Inferior parietal cortex (tissue), 1 donor: Measurements from ENCODE around the gene KIFC3.
"Not testable (repeated sequence)": the region's sequence is repeated elsewhere in the genome, so short reads cannot be mapped to it uniquely, and the experiment has no call there.

Experiments
- DNase-seq: peaks from one replicate; pipeline ENCODE4 v3.0.0-alpha.2; 2016; ENCODE audit errors: extremely low spot score

Gene KIFC3

GRCh38 chr16:57824888-57825287 is 22.6 kb upstream of the KIFC3 start:
- DNase-seq = no peak

DNA sequence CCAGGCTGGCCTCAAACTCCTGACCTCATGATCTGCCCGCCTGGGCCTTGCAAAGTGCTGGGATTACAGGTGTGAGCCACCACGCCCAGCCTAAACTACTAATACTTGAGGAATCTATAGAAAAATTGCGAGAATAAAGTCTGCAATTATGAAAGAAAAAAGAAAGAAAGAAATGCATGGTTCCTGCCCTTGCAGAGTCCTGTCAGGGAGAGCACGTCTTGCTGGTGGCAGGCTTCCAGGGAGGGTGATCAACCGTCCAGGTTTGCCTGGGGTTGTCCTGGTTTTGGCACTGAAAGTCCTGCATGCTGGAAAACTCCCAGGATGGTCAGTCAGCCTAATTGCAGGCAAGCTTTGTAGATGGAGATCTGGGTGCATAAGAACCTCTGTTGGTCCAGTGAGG is 21.5 kb upstream of the KIFC3 start:
- no peak for DNase-seq

DNA sequence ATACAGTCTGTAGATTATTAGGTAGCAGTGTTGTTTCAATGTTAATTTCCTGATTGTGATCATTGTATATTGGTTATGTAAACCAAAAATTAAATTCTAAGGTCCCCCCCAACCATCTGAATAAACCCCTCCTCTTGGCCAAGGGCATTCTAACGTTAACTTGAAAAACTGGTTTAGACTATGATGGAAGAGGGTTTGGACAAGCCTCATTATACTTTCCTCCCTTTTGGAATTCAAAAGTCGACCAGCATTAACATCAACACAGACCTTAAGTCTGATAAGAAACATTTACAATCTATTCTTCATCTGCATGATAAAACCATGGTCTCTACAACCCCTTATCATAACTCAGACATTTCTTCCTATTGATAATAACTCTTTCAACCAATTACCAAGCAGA is 20.6 kb upstream of the KIFC3 start:
- no peak for DNase-seq

DNA sequence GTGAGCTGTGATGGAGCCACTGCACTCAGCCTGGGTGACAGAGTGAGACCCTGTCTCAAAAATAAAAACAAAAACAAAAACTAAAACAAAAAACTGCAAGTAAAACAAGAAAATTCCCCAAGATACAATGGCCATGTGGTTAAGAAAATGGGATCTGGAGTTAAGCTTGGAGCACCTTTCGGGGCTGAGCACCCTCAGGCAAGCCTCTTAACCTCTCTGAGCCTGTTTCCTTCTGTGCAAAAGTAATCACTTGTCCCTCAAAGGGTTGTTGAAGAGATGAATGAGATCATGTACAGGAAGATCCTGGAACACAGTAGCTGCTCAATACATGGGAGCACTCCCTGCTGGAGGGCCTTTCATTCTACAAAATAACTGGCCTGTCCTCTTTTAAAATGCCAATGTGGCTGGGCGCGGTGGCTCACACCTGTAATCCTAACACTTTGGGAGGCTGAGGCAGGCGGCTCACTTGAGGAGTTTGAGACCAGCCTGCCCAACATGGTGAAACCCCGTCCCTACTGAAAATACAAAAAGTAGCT is 19.8 kb upstream of the KIFC3 start:
- no peak for DNase-seq

DNA sequence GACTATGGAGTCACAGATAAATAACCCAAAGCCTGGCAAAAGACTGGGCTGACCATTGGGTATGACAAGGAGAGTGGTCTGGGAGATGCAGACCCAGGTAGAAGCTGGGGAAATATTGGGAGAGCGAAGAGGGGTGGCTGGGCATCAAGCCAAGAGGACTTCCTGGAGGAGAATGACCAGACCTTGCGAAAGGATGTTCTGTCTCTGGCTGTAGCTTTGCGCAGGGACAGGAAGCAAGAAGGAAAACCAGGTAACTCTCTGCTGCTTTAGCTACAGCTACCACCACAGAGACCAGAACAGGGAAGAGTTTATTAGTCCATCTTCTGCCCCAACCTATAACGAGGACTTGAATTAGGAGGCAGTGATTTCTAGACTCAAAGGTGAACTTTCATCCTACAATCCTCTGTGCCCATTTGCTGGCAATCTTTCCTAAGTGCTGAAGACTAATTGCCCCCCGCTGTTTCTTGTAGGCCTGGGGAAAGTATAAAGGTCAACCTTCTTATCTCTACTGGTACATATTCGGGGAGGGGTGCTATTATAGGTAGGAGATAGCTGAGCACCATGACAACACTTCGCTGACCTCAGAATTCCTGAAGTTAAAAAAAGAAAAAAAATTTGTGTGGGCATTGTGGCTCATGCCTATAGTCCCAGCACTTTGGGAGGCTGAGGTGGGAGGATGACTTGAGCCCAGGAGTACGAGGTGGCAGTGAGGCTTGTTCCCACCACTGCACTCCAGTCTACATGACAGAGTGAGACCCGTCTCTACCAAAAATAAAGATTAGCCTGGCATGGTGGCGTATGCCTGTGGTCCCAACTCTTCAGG is 19.1 kb upstream of the KIFC3 start:
- no peak for DNase-seq

DNA sequence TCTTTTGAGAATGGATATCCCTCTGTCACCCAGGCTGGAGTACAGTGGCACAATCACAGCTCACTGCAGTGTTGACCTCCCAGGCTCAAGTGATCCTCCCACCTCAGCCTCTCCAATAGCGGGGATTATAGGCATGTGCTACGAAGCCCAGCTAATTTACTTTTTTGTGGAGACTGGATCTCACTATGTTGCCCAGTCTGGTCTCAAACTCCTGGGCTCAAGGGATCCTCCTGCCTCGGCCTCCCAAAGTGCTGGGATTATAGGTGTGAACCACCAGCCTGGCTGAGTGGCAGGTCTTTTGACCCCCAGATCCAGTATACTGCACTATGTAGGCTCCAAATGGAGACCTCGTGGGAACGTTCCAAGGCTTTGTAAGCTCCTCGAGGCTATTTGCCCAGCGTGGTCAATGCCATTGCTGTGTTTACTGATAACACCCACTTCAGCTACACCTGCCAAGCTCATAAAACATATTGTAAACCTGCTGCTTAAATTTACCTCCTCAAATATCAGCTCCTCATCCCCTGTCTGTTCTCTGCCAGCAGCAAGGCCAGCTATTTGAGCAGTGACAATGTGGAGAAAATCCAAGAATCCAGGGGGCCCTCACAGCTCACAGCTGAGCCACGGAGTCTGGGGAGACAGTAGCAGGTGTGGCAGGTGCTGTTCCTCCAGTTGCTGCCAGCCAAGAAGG is 16.2 kb upstream of the KIFC3 start:
- no peak for DNase-seq

DNA sequence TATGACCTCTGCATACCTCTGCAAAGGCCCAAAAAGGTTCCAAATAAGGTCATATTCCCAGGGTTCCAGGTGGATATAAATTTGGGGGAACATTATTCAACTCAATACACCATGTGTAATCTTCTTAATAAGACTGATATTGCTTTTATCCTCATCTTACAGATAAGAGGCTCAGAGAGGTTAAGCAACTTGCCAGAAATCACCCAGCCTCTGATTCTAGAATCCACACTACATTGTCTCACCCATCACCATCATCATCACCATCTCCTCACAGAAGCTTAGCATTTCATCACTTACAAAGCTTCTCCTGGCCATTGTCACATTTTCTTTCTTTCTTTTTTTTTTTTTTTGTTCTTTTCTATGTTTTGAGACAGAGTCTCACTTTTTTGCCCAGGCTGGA is 15.4 kb upstream of the KIFC3 start:
- DNase-seq = no peak

- DNase-seq = no peak
These were observed 13.9 kb upstream of the KIFC3 start for GRCh38 chr16:57815987-57816745.

DNA sequence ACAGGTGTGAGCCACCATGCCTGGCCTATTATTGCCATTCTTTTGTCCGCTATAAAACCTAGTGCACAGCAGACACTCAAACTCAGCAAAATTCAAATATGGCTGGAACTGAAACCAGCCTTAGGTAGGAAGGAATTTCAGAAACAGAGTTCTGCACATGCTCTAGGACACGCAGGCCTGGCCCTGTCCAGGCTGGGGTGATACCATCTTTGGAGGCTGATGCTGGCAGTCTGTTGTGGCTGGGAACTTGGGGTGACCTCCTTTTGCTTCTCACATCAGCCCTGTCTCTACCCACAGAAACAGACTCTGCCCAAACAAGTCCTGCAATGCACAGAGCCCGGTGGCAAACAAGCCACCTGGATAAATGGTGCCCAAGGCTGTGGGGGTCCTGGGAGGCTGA is 12.6 kb upstream of the KIFC3 start:
- no peak for DNase-seq

- no peak for DNase-seq
These were observed 11.2 kb upstream of the KIFC3 start for GRCh38 chr16:57813466-57813865.

GRCh38 chr16:57811340-57811739 is 9.0 kb upstream of the KIFC3 start:
- not testable (repeated sequence) for DNase-seq

DNA sequence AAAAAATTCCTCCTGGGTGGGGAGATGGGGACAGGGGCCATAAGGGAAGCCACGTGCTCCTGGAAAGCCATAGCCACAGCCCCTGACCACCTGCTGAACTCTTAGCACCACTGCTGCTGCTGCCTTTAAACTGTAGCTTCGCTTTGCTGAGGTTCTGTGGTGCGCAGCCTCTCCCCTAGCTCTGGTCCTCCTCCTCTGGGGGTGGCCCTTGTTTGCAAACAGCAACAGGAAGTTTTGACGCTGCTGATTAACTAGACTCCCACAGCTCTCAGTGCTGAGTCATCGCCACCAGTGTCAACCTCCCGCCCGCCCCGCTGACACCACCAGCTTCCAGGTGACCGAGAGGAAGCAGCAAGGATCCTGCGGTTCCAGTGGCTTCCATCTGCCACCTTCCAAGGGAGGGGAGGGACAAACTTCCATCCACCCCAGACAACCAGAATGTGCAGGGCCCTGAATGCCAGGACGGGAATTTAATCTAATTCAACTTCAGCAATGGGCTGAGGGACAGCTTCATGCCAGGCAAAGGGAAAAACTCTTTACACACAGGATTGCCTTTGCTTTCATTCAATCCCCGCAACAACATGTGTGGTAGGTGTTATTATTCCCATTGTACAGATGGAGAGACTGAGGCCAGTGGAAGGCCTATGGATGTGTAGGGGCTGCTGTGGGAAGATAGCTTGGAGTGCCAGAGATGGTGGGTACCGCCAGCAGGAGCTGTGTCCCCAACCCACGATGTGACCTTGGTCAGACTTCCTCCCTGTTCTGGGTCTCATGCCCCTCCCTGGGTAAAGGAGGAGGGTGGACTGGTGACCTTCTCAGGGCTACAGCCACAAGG is 8.1 kb upstream of the KIFC3 start:
- DNase-seq = no peak

DNA sequence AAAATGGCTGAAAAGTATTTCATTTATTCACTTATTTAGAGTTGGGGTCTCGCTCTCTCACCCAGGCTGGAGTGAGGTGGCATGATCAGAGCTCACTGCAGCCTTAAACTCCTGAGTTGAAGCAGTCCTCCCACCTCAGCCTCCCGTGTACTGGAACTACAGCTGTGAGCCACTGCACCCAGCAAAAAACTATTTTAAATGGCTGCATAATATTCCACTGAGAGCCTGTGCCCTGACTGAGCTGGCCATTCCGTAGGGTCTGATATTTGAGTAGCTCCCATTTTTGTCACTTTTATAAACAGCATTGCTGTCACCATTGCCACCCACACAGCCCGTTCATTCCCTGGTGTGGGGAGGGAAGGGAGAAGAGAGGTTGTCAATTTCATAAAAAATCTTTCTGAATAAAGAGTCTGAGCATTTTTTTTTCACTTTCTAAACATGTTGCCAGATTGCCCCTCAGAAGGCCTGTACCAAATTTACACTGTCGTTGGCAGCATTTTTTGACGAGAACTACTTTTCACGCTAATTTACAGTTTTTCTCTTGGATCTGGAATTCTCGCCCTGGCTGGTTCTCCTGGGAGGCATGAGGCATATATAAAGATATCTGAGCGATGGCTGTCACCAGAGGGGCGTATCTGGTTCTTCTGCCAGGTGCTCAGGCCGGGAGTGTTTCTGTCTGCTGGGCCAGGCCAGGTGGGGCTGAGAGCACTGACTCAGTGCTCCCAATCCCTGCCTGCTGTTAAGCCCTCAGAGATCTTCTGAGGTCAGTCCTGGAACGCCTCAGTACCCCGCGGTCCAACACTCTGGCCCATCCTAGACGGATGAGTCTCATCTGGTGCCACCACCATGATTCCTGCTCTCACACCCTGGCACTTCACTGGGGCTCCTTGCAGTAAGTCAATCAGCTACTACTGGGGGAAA is 7.2 kb upstream of the KIFC3 start:
- no peak for DNase-seq

GRCh38 chr16:57808589-57809228 is 6.4 kb upstream of the KIFC3 start:
- DNase-seq = no peak

- DNase-seq = no peak
These were observed 5.8 kb upstream of the KIFC3 start for GRCh38 chr16:57807968-57808528.

DNA sequence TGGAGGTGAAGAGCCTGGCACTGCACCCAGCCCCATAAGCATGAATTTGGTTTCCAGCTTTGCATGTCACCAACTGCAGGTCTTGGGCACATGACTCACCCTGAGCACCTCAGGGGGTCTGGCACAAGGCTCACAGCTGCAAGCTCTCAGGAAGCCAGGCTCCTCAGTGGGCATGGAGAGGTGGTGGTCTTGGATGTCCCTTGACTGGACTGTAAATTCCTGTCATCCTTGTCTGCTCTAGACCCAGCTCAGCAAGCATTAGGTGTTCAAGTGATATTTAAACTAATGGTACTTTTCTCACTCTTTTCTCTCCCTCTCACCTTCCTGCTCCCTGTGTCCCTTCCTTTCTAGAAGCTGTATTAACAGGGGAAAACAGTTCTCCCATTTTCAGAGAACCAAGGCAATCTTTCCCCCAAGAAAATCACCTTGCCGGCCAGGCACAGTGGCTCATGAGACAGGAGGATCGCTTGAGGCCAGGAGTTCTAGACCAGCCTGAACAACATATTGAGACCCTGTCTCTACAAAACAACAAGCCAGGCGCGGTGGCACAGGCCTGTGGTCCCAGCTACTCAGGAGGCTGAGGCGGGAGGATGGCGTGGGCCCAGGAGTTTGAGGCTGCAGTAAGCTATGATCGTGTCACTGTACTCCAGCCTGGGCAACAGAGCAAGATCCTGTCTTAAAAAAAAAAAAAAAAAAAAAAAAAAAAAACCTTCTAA is 5.1 kb upstream of the KIFC3 start:
- DNase-seq = no peak

DNA sequence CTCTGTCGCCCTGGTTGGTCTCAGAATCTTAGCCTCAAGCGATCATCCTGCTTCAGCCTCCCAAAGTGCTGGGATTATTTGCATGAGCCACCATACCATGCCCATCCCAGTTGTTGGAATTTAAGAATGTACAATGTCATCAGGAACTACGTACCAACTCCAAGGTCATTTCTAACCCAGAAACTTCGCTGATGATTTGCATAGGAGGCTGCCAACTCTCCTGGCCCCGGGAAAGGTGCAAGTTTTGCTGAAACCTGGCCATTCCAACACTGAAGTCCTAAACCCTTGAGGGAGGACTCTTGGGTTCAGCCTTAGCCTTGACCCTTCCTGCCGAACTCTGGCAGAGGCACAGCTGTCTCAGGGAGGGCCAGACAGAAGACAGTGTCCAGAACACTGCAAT is 2.9 kb upstream of the KIFC3 start:
- no peak for DNase-seq

DNA sequence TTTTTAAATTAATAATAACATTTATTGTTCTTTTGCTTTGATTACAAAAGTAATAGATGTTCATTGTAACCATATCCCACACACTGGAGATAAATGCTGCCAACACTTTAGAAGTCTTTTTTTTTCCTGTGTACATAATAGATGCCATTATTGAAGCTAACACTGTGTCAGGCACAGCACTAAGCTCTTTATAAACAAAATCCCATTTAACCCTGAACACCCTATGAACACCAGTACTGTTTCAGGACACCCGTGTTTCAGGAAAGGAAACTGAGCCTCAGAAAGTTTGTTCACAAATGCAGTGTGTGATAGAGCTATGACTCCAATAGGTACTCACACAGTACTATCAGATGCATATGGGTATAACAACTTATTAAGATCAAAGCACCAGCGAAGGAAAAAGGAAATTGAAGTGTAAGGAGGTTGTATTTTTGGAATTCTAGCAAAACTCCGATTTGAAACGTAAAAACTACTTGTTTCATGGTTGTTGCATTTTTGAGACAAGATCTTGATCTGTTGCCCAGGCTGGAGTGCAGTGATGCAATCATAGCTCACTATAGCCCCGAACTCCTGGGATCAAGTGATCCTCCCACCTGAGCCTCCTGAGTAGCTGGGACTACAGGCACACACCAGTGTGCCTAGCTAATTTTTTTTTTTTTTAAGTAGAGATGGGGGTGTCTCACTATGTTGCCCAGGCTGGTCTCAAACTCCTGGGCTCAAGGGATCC is 2.0 kb upstream of the KIFC3 start:
- DNase-seq = no peak
